GDM1 (cell line): ENCODE data around the gene MAX.
"Not testable (repeated sequence)": the region's sequence is repeated elsewhere in the genome, so short reads cannot be mapped to it uniquely, and the experiment has no call there.

Experiments
- DNase-seq: peaks from one replicate; lab custom pipeline; 2025; lab: John Stamatoyannopoulos, UW

Gene MAX

DNA sequence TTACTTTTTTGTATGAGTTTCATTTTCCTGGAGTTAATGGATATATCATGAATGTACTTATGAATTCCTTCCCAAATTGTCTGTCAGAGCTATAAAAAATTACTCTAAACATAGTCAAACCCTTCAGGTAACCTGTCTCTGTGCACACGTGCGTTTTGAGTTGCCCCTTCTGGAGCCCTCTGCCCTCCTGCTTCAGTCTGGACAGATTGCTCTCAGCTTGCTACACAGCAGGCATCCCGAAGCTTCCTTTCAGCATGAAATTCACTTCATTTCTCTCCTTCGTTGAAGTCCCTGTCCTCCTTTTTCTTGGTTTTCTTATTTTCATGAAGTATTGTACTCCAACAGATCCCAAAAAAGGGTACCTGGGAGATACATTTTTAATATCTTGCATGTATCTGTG lies 68.3 kb downstream of the MAX start:
- no peak for DNase-seq

GRCh38 chr14:65033181-65033580 lies 69.1 kb downstream of the MAX start:
- no peak for DNase-seq

- DNase-seq, result no peak
These were observed 70.0 kb downstream of the MAX start for GRCh38 chr14:65032319-65032718.

GRCh38 chr14:65031321-65031720 lies 71.0 kb downstream of the MAX start:
- not testable (repeated sequence) for DNase-seq

DNA sequence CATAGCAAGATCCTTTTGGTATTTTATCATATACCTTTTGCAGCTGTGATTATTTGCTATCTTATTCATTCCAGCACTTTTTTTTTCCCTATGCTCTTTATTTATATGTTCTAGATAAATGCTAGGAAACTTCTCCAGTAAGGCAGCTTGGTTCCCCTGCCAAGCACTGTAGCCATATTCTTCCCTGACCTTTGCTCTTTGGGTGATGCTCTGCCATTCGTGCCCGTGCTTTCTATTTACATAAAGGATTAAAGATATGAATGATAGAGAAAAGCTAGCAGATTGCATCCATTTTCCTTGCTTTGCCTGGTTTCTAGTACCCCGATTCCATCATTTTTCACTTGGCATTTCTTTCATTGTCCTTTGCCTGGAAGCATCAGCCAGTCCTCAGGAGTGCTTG lies 73.4 kb downstream of the MAX start:
- no peak for DNase-seq

GRCh38 chr14:65027127-65027799 lies 75.1 kb downstream of the MAX start:
- no peak for DNase-seq

DNA sequence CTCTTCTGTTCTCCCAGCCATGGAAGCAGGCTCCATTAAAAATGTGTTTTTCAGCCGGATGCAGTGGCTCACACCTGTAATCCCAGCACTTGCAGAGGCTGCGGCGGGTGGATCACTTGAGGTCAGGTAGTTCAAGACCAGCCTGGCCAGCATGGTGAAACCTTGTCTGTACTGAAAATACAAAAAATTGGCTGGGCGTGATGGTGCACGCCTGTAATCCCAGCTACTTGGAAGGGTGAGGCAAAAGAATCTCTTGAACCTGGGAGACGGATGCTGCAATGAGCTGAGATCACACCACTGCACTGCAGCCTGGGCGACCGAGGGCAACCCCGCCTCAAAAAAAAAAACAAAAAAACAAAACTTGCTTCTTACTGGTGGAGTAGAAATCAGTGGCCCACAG lies 75.8 kb downstream of the MAX start:
- no peak for DNase-seq

DNA sequence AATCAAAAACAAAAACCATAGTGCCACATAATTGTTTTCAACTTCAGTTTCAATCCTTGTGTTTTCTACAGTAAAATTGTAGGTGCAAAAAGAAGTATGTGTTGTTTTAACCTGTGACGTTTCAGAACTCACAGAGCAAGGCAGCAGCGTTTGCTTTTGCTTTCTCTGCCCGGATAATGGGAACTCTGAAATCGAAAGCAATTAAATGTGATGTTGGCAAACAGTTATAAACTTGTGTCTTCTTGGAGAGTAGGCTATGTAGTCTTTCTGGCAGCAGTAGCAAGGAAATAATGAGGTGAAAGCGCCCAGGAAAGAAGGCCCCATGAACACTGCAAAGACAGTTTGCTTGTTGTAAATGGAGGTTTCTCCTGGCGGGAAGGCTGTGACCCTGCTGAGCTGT lies 76.5 kb downstream of the MAX start:
- no peak for DNase-seq
